Hematopoietic multipotent progenitor cell treated with erythropoietin and hydrocortisone succinate and interleukin-3 and kit ligand, for 4 days (in vitro differentiated cells): ENCODE measurements around the gene LRIT3.
"Not testable (repeated sequence)": the region's sequence is repeated elsewhere in the genome, so short reads cannot be mapped to it uniquely, and the experiment has no call there.

Experiments used
- DNase-seq: peaks from one replicate; pipeline ENCODE4 v3.0.0-alpha.2; 2015

Gene LRIT3

DNA sequence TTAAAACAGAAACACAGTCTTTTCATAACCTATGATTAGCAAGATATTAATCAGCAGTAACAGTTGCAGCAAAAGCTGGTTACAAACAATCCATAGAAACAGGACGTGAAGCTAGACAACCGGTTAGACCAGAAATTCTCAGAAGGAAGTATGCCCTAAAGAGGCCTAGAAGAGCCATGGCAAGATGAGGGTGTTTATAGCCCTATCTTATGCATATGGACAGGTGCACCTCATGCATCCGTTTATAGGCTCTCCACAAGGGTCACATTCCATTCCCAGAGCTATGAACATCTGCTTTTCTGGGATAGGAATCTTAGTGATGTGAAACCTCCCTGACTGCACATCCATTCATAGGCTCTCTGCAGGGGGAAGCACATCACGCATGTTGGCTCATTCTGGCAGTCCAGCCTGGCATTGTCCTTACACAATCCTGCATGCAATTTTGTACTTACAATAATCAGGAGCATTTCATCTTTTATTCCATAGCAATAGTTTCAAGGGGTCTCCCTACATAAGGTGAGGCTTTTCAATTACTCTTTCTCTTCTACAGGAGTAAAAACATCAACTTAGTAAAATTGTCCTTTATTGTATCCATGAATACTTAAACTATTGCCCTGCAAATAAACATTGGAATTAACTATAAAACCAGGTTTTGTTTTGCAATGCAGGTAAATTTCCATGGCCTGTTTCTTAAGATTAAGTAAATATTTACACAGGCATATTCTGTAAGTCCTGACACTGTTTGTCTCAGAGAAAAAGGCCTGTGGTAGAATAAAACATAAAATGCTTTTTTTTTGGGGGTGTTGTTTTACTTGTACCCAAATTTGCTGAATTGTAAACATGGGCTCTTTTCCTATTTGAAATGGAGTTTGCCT is 11.8 kb downstream of the LRIT3 start:
- DNase-seq, result not testable (repeated sequence)

DNA sequence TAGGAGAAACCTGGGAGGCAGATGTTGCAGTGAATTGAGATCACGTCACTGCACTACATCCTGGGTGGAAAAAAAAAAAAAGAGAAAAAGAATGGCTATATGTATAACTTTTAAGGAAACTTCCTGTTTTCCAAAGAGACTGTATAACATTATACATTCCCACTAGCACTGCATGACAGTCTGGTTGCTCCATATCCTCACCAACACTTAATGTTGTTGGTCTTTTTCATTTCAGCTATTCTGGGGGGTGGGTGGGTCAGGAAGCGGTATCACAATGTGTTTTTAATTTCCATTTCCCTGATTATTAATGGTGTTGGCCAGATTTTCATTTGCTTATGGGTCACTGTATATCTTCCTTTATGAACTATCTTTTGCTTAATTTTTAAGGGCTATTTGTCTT is 13.4 kb downstream of the LRIT3 start:
- no peak for DNase-seq

- DNase-seq, result no peak
Measured at GRCh38 chr4:109861916-109862511, 14.1 kb downstream of the LRIT3 start.

GRCh38 chr4:109864134-109864533 is 16.2 kb downstream of the LRIT3 start:
- no peak for DNase-seq

DNA sequence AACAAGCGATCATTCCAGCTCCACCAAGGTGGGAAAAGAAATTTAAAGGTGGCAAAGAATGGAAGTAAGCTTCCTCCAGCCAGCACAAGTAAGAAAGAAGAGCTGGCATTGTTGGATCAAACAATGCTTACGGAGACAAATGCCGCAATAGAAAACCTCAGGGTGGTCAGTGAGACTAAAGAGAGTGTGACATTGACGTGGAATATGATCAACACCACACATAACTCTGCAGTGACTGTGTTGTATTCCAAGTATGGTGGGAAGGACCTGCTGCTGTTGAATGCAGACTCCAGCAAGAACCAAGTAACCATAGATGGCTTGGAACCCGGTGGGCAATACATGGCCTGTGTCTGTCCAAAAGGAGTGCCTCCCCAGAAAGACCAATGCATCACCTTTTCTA is 22.2 kb downstream of the LRIT3 start:
- DNase-seq, result no peak

DNA sequence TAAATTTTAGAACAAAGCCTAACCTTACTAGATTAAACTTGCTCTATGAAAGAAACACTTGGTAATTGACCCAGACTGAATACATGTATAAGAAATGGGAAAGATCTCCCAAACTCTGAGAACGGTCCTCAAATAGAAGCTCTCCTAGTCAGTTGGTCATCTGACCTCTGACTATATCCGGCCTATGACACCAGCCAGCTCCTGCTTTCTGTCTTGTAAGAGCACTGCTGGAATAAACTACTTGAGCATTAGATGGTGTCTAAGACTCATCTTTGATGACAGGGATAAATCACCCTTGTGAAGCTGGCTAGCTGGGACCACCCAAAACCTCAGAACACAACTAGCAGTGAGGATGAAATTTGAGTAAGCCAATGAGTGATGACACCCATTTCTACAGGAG is 24.2 kb downstream of the LRIT3 start:
- DNase-seq, result no peak

DNA sequence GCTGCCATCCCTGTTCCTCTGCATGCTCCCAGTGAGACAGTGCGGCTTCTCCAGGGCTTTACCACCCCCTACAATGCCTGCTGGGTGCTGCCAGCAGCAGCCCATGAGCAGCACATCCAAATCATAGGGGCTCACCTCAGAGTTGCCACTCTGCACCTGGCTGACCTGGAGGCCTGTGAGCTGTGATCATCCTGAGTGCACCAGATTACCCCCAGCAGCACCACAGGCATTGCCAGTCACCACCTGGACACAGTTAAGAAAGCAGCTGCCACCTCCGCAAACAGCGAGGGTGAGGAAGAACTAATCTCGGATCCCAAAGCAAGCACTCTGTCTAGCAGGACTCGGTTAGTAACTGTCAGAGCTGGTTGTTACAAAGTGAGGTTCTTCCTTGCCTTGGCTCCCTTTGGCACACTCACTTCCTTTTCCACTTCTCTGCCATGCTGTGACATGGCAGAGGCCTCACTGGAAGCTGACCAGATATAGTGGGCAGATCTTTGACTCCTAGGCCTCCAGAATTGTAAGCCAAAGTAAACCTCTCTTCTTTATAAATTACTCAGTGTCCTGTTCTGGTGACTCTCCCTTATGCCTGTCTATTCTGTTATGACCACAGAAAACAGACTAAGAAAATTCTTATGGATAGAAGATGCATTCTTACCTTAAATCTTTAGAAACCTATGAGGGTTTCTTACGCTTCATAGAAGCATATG is 25.2 kb downstream of the LRIT3 start:
- no peak for DNase-seq

GRCh38 chr4:109873791-109874514 is 26.0 kb downstream of the LRIT3 start:
- no peak for DNase-seq

- DNase-seq, result no peak
Measured at GRCh38 chr4:109875106-109875505, 27.2 kb downstream of the LRIT3 start.

GRCh38 chr4:109875553-109875952 is 27.6 kb downstream of the LRIT3 start:
- not testable (repeated sequence) for DNase-seq

DNA sequence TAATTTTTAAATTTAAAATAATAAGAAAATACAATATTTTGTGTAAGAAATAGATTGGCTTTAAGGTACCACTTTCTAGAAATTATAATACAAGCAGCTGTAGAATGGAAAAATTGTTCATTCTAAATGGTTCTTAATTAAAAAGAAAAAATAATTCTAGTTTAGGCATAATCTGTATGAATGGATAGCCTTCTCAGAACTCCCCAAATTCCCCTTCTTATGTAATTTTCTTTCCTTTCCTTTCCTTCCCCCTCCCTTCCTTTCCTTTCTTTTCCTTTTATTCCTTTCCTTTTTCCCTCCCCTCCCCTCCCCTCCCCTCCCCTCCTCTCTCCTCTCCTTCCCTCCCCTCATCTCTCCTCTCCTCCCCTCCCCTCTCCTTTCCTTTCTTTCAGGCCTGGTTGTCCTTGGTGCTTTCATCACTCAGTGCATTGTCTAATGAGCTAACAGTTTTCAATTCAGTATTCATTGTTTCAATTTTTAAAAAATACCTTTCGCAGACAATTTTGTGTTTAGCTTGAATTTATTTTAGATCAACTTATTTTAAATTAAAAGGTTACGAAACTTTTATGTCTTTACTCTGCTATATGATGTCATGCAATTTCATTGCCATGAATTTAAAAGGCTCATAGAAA is 28.8 kb downstream of the LRIT3 start:
- DNase-seq, result no peak

- DNase-seq, result no peak
Measured at GRCh38 chr4:109877400-109877799, 29.5 kb downstream of the LRIT3 start.

DNA sequence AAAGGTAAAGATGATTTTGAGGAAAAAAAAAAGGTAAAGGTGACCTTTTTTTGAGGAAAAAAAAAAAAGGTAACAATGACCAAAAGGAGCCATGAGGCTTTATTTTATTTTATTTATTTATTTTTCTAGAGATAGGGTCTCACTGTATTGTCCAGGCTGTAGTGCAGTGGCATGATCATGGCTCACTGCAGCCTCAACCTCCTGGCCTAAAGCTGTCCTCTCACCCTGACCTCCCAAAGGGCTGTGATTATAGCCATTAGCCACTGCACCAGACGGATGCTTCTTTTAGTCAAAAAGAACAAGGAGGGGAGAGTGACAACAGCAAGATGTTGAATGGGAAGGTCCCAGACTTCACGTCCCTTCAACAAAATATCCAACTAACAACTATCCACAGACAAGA is 30.4 kb downstream of the LRIT3 start:
- no peak for DNase-seq

DNA sequence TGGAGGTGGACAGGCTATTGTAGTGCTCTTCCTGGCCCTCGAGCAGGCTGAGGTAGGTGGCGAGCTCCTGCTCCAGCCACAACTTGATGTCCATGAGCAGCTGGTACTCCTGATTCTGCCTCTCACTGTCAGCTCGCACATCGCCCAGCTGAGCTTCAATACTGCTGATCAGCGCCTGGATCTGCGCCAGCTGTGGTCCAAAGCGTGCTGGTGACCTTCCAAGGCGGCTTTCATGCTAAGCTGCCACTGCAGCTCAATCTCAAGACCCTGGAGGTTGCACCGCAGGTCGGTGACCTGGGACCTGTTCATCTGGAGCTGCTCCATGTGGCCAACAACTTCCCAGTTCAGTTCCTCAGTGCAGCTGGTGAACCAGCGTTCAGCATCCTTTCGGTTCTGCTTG is 31.2 kb downstream of the LRIT3 start:
- DNase-seq, result no peak

DNA sequence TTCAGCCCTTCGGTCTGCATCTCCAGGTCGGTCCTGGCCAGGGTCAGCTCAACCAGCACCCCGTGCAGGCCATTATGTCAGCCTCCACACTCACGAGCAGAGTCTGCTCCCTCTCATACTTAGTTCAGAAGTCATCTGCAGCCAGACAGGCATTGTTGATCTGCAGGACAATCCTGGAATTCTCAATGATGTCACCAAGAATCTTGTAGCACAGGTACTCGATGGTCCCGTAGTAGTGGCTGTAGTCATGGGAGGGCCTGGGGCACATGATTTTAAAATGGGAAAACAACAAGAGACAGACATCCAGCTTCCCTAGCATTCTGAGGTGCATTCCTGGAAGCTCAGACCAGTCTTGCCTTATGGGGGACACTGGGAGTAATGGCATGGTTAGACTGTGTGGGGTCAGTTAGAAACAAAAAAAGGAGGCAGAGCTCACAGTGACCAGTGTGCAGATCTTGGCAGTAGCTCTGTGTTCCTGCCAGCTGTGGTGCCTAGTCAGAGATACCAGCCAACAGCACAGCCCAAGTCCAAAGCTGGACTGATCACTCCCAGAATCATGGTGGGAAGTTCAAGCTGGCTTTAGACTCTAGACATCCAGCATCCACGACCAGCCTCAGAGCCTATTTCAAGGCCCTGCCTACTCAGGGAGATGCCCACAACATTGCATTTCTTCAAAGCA is 31.9 kb downstream of the LRIT3 start:
- DNase-seq, result no peak

- no peak for DNase-seq
Measured at GRCh38 chr4:109886303-109886702, 38.4 kb downstream of the LRIT3 start.

GRCh38 chr4:109887071-109887470 is 39.2 kb downstream of the LRIT3 start:
- no peak for DNase-seq

- DNase-seq, result no peak
Measured at GRCh38 chr4:109890076-109890475, 42.2 kb downstream of the LRIT3 start.

DNA sequence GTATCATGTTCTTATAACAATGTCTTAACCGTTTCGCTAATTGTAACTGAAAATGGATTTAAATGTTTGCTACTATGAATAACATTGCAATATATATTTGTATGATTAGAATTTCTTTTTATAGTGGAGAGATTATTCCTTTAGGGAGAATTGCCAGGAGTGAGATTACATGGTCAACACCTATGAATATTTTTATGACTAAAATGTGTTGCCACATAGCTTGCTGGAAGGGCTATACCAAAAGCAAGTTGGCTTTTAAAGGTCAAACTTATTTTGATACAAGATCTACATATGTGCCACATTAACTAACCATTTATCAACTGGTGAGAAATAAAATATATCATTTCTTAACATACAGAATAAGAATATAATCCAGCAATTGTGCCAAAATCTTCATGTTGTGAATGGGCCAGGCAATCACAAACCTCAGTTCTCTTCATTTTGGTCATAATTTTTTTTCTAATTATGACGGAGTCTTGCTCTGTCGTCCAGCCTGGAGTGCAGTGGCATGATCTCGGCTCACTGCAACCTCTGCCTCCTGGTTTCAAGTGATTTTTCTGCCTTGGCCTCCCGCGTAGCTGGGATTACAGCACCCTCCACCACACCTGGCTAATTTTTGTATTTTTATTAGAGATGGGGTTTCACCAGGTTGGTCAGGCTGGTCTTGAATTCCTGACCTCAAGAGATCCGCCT is 54.8 kb downstream of the LRIT3 start:
- no peak for DNase-seq

DNA sequence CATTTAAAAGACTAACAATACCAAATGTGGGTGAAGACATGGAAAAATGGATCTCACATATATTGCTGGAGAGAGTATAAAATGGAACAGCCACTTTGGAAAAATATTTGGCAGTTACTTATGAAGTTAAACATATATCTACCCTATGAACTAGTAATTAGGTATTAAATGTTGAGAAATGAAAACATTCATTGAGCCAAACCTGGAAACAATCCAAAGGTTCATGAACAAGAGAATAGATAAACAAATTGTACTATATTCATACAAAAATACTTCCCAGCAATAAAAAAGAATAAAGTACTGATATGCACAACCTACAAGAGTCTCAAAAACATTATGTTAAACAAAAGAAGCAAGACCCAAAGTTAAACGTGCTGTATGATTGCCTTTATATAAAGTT is 60.8 kb downstream of the LRIT3 start:
- DNase-seq, result no peak

DNA sequence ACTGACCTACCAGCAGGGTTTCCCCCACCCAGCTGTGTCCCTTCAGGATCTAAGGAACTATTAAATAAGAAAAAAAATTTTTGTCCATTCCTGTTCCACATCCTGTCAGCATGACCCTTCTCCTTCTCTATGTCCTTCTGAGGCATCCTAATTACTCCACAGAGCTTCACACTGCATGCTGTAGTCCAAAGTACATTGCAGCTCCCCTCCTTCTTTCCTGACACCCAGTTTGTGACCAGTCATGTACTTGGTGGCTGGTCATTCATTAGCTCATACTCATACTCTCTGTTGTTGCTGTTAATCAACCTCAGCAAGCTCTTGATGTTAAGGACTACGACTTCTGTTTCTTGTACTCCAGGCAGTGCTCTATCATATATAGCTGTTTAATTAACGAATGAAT is 62.3 kb downstream of the LRIT3 start:
- no peak for DNase-seq
